C4-2B (cell line): ENCODE results near the gene FHIT.

Experiments
- ZFX ChIP-seq: fragments of 450-650 bp; IDR thresholded peaks from 2 replicates; pipeline ENCODE4 v1.6.1; 2017
- TF ChIP-seq, protein P1 (sequence below): fragments of 450-650 bp; conservative IDR thresholded peaks from 2 replicates; pipeline ENCODE4 v1.5.1; 2017; ENCODE audit warnings: mild to moderate bottlenecking

DNA sequence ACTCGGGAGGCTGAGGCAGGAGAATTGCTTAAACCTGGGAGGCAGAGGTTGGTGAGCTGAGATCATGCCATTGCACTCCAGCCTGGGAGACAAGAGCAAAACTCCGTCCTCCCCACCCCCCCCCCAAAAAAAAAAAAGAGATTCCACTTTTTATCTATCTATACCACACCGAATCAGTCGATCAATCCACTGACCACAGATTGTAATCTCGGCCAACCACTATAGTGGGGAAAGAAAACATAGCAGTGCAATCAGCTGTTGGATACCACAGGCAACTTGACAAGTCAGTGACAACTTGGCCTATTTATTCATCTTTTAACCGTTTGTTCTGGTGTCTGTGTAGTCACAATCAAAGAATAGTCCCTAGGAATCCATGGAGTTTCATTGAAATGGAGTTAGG is 299.2 kb downstream of the FHIT start:
- TF ChIP-seq, protein P1, sequence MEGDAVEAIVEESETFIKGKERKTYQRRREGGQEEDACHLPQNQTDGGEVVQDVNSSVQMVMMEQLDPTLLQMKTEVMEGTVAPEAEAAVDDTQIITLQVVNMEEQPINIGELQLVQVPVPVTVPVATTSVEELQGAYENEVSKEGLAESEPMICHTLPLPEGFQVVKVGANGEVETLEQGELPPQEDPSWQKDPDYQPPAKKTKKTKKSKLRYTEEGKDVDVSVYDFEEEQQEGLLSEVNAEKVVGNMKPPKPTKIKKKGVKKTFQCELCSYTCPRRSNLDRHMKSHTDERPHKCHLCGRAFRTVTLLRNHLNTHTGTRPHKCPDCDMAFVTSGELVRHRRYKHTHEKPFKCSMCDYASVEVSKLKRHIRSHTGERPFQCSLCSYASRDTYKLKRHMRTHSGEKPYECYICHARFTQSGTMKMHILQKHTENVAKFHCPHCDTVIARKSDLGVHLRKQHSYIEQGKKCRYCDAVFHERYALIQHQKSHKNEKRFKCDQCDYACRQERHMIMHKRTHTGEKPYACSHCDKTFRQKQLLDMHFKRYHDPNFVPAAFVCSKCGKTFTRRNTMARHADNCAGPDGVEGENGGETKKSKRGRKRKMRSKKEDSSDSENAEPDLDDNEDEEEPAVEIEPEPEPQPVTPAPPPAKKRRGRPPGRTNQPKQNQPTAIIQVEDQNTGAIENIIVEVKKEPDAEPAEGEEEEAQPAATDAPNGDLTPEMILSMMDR: no peak
- no peak for TF ChIP-seq ZFX
